Keratinocyte (primary cell): ENCODE data around the gene PDE10A.

Experiments
- EZH2 ChIP-seq: IDR thresholded peaks from one replicate; pipeline ENCODE4 v1.6.1; 2012; ENCODE audit warnings: inconsistent platforms, mild to moderate bottlenecking, low read length, moderate library complexity
- TF ChIP-seq, protein P1 (sequence below), 3 experiments: IDR thresholded peaks in 1 of 3; conservative IDR thresholded peaks in 1 of 3; optimal IDR thresholded peaks in 1 of 3; 2 replicates in 2 of 3; 3 replicates in 1 of 3; pipeline versions ENCODE3 to v1.5.1; 2011; ENCODE audit warnings: low read length in 3 of 3, mild to moderate bottlenecking in 3 of 3, moderate library complexity in 2 of 3, control low read depth in 1 of 3, inconsistent platforms in 1 of 3; ENCODE audit not compliant: insufficient read depth in 2 of 3; ENCODE audit errors: extremely low read depth in 1 of 3

DNA sequence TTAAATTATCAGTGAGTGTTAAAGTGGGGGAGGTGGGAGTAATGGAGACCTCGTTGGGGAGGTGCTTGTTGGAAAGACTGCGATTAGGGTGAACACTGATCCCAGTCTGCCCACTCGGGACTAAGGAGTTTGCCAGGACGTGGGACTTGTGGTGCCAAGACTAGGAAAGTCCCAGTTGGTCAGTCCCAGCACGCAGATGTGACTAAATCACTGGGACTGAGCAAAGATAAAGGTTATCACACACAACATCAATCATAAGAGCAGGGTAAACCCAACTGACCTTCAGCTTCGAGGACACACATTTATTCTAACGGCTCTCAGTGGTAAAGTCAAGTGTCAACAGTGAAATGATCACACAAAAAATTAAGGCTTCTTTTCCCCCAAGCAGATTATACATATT, 45.5 kb downstream of the PDE10A start:
- TF ChIP-seq, protein P1, sequence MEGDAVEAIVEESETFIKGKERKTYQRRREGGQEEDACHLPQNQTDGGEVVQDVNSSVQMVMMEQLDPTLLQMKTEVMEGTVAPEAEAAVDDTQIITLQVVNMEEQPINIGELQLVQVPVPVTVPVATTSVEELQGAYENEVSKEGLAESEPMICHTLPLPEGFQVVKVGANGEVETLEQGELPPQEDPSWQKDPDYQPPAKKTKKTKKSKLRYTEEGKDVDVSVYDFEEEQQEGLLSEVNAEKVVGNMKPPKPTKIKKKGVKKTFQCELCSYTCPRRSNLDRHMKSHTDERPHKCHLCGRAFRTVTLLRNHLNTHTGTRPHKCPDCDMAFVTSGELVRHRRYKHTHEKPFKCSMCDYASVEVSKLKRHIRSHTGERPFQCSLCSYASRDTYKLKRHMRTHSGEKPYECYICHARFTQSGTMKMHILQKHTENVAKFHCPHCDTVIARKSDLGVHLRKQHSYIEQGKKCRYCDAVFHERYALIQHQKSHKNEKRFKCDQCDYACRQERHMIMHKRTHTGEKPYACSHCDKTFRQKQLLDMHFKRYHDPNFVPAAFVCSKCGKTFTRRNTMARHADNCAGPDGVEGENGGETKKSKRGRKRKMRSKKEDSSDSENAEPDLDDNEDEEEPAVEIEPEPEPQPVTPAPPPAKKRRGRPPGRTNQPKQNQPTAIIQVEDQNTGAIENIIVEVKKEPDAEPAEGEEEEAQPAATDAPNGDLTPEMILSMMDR (optimal IDR thresholded peaks at IDR 0.05 in 1 of 3, IDR thresholded peaks at IDR 0.05 in 1 of 3, conservative IDR thresholded peaks at IDR 0.05 in 1 of 3; ENCODE audit: extremely low read depth in 1 of 3, insufficient read depth in 2 of 3, low read length in 3 of 3) = no peak
- no peak for TF ChIP-seq EZH2
